ENCODE measurements around the gene SEC61B.
"Not testable (repeated sequence)": the region's sequence is repeated elsewhere in the genome, so short reads cannot be mapped to it uniquely, and the experiment has no call there.

Gene SEC61B

GRCh38 chr9:99192786-99193465 is 29.2 kb upstream of the SEC61B start:
- DNase-seq: no peak

- DNase-seq: no peak
Observed at GRCh38 chr9:99193466-99193821, 28.6 kb upstream of the SEC61B start.

GRCh38 chr9:99196484-99196883 is 25.6 kb upstream of the SEC61B start:
- DNase-seq: not testable (repeated sequence)

GRCh38 chr9:99197124-99197630 is 24.9 kb upstream of the SEC61B start:
- DNase-seq: no peak

- DNase-seq: no peak
Observed at GRCh38 chr9:99197987-99198386, 24.1 kb upstream of the SEC61B start.

GRCh38 chr9:99199938-99200539 is 22.0 kb upstream of the SEC61B start:
- DNase-seq: no peak

- DNase-seq: no peak
Observed at GRCh38 chr9:99201603-99202002, 20.5 kb upstream of the SEC61B start.

GRCh38 chr9:99210572-99210971 is 11.5 kb upstream of the SEC61B start:
- peak in 1 of 2 donors; percentile 19 for DNase-seq

- DNase-seq: no peak
Observed at GRCh38 chr9:99211746-99212145, 10.3 kb upstream of the SEC61B start.

- DNase-seq: no peak
Observed at GRCh38 chr9:99213197-99213596, 8.9 kb upstream of the SEC61B start.

GRCh38 chr9:99216073-99216472 is 6.0 kb upstream of the SEC61B start:
- DNase-seq: no peak

- DNase-seq: peak in 1 of 2 donors; percentile 37
Observed at GRCh38 chr9:99220011-99220410, 2.1 kb upstream of the SEC61B start.

- peak in 1 of 2 donors; percentile 34 for DNase-seq
Observed at GRCh38 chr9:99221266-99221620, 839 bp upstream of the SEC61B start.

GRCh38 chr9:99222416-99223270 is 561 bp downstream of the SEC61B start:
- peak; percentile 26 to 48 for DNase-seq

- no peak for DNase-seq
Observed at GRCh38 chr9:99224445-99224844, 2.4 kb downstream of the SEC61B start.

- DNase-seq: no peak
Observed at GRCh38 chr9:99226054-99226453, 4.0 kb downstream of the SEC61B start.

GRCh38 chr9:99230206-99230605 is 8.1 kb downstream of the SEC61B start:
- DNase-seq: no peak

GRCh38 chr9:99231711-99232110 is 9.6 kb downstream of the SEC61B start:
- peak; percentile 17 to 33 for DNase-seq

GRCh38 chr9:99234618-99235017 is 12.5 kb downstream of the SEC61B start:
- DNase-seq: no peak

- DNase-seq: no peak
Observed at GRCh38 chr9:99235069-99235468, 13.0 kb downstream of the SEC61B start.

GRCh38 chr9:99235926-99236634 is 14.0 kb downstream of the SEC61B start:
- no peak for DNase-seq

GRCh38 chr9:99237356-99237755 is 15.3 kb downstream of the SEC61B start:
- DNase-seq: no peak

- DNase-seq: not testable (repeated sequence)
Observed at GRCh38 chr9:99237849-99238248, 15.8 kb downstream of the SEC61B start.
